ENCODE measurements around the gene TMEM123. TPM values are rescaled to one million over a fixed set of nuclear protein-coding genes. Genes with fewer than 3 reads are reported as not detected.

TMEM123 gene
- total and polyA plus RNA-seq, 10 of the 15 experiments (the other 5 are each of a cell fraction or from before 2014, with no cell fraction given): 35.1 to 667 (median 123) TPM

GRCh38 chr11:102368472-102368871 lies 84.1 kb downstream of the TMEM123 start (continued):
- no peak for TF ChIP-seq ZBTB33 (IDR thresholded peaks at IDR 0.05)
- peak; percentile 62 for TF ChIP-seq NFIC (IDR thresholded peaks at IDR 0.05; ENCODE audit: low read depth, low read length)
- no peak for TF ChIP-seq SMAD5 (IDR thresholded peaks at IDR 0.05; ENCODE audit: low read depth)
- 0 out of 2 replicates have a peak, but pooled peaks have one; percentile 32 for TF ChIP-seq MAX (IDR thresholded peaks at IDR 0.05; ENCODE audit: low read depth, low read length)
- TF ChIP-seq JUND (IDR thresholded peaks at IDR 0.05; ENCODE audit: low read depth, low read length): peak; percentile 96
- TF ChIP-seq MXI1 (IDR thresholded peaks at IDR 0.05; ENCODE audit: low read depth, low read length): peak; percentile 69; the same call in 1 of the 2 replicates
- TF ChIP-seq SREBF2 (IDR thresholded peaks at IDR 0.05; ENCODE audit: low read length): no peak
- TF ChIP-seq RELB (IDR thresholded peaks at IDR 0.05; ENCODE audit: low read depth): peak; percentile 60; the same call in 1 of the 2 replicates
- TF ChIP-seq SIX5 (IDR thresholded peaks at IDR 0.05; ENCODE audit: low read depth, low read length, severe bottlenecking): no peak
- TF ChIP-seq PKNOX1 (IDR thresholded peaks at IDR 0.05): peak; percentile 51; the same call in 1 of the 2 replicates
- peak; percentile 16; the same call in 1 of the 2 replicates for TF ChIP-seq BACH1 (IDR thresholded peaks at IDR 0.05; ENCODE audit: borderline replicate concordance)
- peak; percentile 92 for TF ChIP-seq ZNF24 (IDR thresholded peaks at IDR 0.05)

All from GM12878 (cell line).